Thyroid gland (tissue), 4 donors: Measurements from ENCODE around the gene RNU4-1.

Source experiments
- CTCF ChIP-seq, 6 experiments: fragments of 200-600 bp in 3 of 6; fragments of 450-650 bp in 3 of 6; sonication (generic) in 3 of 6; IDR thresholded peaks; one replicate each; pipeline ENCODE4 v1.5.1; 2016 to 2019; ENCODE audit warnings: antibody characterized with exemption in 6 of 6, mild to moderate bottlenecking in 2 of 6, inconsistent platforms in 1 of 6, moderate library complexity in 1 of 6
- POLR2A ChIP-seq, 2 donors: fragments of 450-650 bp; IDR thresholded peaks; one replicate each; pipeline ENCODE4 v1.6.1; 2017; ENCODE audit warnings: antibody characterized with exemption in 2 of 2, mild to moderate bottlenecking in 2 of 2, moderate library complexity in 1 of 2

- no peak for TF ChIP-seq CTCF (IDR thresholded peaks at IDR 0.05)
- no peak for TF ChIP-seq POLR2A (IDR thresholded peaks at IDR 0.05)
Observed at GRCh38 chr12:120323772-120324171, 30.7 kb upstream of the RNU4-1 start.
